Bone marrow (tissue), 2 donors: ENCODE data around the gene ZNF614.
"Not testable (repeated sequence)": the region's sequence is repeated elsewhere in the genome, so short reads cannot be mapped to it uniquely, and the experiment has no call there.

Experiments
- DNase-seq, 2 donors: peaks; one replicate each; lab custom pipeline; 2025; lab: John Stamatoyannopoulos, UW

The ZNF614 gene

DNA sequence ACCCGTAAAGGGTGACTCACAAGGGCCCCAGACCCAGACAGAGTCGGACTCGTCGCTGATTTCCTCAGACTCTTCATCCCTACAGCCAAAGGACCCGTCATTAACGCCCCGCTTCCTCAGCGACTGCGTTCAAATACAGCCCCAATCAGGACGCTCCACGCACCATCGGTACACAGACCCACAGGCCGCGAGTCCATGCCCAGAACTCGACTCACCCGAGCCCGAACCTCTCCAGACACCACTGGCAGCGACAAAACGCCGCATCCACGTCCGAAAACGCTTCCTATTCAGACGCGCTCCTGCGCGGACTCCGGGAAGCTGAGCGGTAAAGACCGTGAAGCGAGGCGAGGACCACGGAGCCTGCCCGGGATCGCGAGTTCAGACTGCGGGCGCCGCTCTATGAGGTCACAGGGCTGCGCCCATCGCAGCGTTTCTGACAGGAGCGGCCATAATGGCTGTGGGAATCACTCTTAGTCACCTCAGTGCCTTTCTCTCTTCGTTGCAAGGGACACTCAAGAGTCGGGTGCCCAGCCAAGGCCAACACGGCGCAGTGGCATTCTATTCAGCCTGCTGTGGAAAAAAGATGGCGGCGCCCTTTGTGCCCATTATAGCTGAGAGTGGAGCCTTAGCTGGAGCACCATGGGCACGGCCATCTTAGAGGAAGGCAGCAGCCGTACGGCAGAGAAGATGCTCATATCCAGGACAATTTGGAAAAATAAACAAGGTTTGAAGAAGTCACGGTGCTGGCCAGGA is at the start of gene ZNF614:
TSS of gene ZNF614 (minus strand) at position 353 of the 753 bp plus-strand sequence. CDS start 2,634 bp downstream, outside the sequence.
- DNase-seq: peak; percentile 77 to 85

DNA sequence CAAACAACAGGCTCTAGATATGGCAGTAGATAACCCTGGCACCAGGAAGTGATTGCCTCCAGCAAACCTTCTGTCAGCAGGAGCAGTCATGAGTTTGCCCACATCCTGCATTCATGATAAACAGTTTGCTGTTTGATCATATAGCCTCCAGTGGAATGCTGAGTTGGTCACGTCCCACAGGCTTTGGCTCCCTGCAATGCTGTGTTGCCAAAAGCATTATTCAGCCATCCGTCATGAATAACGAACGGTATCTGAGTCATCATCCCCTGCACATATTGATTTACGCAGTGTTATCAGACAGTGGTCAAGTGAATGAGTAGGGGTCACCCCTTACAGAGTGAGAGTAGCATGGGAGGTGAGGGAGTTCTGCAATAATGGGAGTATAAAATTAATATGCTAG is 42.3 kb upstream of the ZNF614 start:
- no peak for DNase-seq

DNA sequence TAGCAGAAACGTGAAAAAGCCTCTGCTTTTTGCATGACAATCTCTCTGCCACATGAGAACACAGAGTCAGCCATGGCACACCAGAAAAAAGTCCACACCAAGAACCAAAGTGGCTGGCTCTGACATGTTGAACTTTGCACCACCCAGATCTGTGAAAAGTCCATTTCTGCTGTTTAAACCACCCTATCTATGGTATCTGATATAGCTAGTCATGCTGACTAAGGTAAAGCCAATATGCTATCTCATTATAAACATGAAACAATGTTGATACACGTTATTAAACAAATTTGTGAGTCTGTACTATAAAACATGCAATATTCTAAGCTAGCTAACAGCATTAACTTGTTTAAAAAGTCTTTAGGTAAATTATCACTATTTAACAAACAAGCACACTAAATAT is 41.5 kb upstream of the ZNF614 start:
- no peak for DNase-seq

DNA sequence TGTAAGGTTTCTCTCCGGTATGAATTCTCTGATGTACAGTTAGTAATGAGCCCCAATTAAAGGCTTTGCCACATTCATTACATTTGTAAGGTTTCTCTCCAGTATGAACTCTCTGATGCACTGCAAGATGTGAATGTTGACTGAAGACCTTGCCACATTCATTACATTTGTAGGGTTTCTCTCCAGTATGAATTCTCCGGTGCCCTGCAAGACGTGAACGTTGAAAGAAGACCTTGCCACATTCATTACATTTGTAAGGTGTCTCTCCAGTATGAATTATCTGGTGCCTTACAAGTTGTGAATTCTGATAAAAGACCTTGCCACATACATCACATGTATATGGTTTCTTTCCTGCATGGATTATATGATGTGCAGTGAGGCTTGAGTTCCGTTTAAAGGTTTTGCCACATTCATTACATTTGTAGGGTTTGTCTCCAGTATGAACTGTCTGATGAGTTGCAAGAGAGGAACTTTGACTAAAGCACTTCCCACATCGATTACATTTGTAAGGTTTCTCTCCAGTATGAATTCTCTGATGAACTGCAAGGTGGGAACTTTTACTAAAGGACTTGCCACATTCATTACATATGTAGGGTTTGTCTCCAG is 38.2 kb upstream of the ZNF614 start:
- DNase-seq: no peak

DNA sequence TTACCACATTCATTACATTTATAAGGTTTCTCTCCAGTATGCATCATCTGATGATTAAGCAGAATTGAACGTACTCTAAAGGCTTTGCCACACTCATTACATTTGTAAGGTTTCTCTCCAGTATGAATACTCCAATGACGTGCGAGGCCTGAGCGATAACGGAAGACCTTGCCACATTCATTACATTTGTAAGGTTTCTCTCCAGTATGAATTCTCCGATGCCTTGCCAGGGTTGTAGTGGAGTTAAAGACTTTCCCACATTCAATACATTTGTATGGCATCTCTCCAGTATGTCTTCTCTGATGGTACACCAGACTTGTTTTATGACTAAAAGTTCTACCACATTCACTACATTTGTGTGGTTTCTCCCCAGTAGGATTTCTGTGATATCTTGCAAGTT is 37.2 kb upstream of the ZNF614 start:
- DNase-seq: no peak

DNA sequence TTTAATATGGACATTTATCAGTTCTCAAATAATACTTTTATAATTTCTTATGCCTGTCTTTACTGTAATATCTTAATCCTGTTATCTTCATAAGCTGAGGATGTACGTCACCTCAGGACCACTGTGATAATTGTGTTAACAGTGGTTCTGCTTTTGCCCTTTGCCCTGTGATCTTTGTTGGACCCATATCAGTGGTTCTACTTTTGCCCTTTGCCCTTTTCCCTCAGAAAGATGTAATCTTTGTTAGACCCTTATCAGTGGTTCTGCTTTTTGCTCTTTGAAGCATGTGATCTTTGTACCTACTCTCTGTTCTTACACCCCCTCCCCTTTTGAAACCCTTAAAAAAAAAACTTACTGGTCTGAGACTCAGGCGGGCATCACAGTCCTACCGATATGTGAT is 28.3 kb upstream of the ZNF614 start:
- DNase-seq: not testable (repeated sequence)

DNA sequence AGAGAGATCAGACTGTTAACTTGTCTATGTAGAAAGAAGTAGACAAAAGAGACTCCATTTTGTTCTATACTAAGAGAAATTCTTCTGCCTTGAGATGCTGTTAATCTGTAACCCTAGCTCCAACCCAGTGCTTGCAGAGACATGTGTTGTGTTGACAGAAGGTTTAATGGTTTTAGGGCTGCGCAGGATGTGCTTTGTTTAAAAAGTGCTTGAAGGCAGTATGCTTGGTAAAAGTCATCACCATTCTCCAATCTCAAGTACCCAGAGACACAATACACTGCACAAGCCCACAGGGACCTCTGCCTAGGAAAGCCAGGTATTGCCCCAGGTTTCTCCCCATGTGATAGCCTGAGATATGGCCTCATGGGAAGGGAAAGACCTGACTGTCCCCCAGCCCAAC is 23.6 kb upstream of the ZNF614 start:
- DNase-seq: not testable (repeated sequence)

DNA sequence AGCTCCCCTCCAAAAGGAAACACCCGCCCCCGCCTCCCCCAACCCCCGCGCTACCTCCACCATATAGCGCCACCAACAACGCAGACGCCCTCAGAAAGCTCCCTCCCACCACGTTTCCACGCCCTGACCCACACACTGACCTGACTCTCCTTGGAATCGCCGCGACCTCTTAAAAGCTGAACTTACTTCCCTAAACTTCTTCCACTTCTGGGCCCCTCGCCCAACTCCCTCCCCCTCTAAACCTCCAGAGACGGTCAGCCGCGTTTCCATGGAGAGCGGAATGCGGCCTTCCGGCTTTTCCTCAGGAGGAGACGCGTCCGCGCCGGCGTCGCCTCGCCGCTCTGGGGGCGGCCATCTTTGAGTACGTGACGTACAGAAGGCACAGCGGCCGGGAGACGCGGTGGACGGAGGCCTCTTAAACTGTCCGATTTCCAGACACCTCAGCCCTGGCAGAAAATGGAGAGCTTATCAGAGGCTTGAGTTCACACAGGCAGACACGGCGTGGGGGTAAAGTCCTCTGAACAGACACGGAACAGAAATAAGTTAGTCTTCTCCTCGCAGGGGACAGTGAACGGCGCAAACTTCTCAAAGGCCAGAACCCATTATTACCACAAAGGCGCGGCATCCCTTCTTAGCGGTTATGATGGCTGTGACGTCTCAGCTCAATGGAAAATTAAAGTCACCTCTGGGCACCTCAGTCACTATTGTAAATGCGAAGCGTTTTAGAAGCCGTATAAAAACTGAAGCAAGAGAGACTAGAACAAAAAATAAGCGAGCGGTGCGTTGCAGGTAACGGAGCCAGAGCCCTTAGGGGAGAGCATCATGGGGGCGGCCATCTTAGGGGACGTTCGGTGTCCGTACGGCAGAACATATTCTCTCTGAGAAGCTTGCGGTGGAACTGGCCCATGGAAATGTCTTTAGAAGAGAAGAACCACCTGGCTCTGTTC is 20.6 kb upstream of the ZNF614 start, which contains the start of gene ZNF432:
TSS of gene ZNF432 (minus strand) at position 284 of the 947 bp plus-strand sequence. CDS start 1,970 bp downstream, outside the sequence.
- DNase-seq: peak; percentile 81 to 85

DNA sequence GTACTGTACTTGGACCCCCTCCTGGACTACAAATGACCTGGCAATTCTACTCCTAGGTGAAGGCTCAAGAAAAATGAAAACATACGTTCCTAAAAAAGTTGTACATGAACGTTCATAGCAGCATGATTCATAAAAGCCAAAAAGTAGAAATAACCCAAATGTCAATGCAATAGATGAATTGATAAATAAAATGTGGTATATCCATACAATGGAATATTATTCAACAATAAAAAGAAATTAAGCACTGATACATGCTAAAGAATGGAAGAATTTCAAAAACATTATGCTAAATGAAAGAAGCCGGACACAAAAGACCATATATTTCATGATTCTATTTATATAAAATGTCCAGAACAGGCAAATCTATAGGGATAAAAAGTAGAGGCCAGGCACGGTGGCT is 11.0 kb upstream of the ZNF614 start:
- no peak for DNase-seq

DNA sequence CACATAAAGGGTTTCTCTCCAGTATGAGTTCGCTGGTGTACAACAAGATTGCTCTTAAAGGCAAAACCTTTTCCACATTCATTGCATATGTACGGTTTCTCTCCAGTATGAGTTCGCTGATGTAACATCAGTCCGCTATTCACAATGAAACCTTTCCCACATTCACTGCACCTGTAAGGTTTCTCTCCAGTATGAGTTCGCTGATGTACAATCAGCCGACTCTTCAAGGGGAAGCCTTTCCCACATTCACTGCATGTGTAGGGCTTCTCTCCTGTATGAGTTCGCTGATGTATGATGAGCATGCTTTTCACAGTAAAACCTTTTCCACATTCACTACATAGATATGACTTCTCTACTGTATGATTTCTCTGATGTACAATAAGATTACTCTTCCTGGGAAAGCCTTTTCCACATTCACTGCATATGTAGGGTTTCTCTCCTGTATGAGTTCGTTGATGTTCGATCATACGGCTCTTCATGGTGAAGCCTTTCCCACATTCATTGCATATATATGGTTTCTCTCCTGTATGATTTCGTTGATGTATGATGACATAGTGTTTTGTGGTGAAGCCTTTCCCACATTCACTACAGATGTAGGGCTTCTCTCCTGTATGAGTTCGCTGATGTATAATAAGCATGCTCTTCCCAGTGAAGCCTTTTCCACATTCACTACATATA is 6.0 kb upstream of the ZNF614 start:
- DNase-seq: no peak

DNA sequence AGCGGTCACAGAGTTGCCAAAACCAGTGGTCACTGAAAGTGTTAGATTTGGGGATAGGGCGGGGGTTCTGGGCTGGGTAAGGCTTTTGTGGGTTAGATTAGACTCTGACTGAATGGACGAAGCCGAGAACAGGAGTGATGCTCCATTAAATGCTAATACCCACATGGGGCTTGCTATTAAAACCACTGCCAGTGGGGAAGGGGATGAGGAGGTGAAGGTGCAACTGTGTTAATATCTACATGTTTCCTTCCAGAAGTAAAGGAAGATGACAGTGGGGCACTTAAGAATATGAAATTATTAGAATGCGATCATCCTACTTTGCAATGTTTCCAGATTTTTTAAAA is 573 bp upstream of the ZNF614 start:
- DNase-seq: peak in 1 of 2 donors; percentile 43

DNA sequence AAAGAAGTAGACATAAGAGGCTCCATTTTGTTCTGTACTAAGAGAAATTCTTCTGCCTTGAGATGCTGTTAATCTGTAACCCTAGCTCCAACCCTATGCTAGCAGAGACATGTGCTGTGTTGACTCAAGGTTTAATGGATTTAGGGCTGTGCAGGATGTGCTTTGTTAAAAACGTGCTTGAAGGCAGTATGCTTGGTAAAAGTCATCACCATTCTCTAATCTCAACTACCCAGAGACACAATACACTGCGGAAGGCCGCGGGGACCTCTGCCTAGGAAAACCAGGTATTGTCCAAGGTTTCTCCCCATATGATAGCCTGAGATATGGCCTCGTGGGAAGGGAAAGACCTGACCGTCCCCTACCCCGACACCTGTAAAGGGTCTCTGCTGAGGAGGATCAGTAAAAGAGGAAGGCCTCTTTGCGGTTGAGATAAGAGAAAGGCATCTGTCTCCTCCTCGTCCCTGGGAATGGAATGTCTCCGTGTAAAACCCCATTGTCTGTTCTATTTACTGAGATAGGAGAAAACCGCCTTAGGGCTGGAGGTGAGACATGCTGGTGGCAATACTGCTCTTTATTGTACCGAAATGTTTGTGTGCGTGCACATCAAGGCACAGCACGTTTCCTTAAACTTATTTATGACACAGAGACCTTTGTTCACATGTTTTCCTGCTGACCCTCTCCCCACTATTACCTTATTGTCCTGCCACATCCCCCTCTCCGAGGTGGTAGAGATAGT is 1.8 kb downstream of the ZNF614 start:
- DNase-seq: not testable (repeated sequence)

DNA sequence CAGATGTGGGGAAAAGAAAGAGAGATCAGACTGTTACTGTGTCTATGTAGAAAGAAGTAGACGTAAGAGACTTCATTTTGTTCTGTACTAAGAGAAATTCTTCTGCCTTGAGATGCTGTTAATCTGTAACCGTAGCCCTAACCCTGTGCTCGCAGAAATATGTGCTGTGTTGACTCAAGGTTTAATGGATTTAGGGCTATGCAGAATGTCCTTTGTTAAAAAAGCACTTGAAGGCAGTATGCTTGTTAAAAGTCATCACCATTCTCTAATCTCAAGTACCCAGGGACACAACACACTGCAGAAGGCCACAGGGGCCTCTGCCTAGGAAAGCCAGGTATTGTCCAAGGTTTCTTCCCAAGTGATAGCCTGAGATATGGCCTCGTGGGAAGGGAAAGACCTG is 3.7 kb downstream of the ZNF614 start:
- not testable (repeated sequence) for DNase-seq

DNA sequence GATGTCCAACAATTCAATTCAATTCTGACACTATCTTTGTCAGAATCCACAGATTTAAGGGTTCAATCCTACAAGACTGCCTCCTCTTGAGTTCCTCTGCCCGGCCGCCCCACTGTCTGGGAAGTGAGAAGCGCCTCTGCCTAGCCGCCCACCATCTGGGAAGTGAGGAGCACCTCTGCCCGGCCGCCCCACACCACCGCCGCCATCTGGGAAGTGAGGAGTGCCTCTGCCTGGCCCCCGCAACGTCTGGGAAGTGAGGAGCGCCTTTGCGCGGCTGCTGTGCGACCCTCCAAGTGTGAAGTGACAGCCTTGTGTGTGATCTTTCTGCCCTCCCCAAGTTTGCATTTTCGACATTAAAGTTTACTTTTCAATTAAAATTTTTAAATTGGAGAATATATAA is 6.0 kb downstream of the ZNF614 start:
- DNase-seq: no peak

DNA sequence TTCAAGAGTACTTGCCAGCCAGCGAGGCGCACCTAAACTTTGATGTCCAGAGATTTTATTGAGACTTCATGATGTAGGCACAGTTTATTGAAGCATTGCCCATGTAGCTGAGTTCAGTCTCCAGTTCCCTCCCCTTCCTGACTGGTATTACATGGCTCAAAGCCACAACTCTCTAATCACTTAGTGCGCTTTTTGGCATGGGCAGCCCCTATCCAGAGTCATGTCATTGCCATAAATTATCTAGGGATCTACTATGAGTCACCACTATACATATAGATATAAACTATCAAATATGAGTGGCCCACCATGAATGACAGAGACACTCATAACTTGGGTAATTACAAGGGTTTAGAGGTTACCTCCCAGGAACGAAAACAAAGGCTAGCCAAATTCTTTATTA is 7.7 kb downstream of the ZNF614 start:
- no peak for DNase-seq

DNA sequence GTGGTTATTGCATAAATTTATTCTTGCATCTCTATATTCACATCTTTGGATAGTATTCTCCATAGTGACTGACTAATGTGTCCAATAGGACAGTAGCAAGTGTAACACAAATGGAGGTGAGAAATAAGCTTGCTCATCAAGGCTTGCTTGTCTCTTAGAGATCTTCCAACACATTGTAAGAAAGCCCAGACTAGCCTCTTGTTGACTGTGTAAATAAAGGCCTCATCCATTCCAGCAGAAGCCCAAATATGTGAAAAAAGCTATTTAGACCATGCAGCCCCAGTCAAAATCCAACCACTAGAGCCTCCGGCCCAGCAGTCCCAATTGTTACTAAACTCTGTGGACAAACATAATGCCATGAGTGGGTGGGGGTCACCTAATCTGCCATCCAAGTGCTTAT is 17.5 kb downstream of the ZNF614 start:
- DNase-seq: no peak

DNA sequence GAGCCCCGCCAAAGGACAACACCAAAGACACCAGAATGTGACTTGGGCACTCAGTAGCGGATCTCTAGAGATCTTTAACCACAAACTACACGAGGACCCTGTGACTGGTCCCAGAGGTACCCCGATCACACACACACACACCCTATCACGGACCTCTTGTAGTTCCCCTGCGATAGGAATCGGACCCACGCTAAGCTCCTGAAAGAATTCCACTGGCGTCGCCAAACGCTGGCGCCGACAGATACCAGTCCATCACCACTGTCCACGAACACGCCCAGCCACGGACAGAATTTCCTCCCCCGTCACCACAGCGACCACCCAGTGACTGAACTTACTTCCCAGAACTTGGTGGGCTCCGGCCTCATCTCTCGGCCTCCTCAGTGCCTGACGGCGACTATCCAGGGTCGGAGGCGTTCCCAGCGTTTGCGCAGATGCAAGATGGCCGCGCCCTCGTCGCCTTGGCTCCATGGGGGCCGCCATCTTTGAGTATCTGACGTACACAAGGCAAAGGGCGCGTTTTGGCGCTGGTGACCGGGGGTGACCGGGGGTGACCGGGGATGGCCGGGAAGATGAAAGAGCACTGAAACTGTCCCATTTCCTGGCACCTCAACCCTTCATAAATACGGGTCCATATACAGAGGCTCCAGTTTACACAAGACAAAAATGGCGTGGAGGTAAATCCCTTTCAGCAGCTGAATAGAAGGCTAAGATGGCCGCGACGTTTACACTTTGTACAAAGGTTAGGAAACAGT is 20.2 kb downstream of the ZNF614 start, which contains the start of gene ZNF615:
TSS of gene ZNF615 (minus strand) at position 406 of the 752 bp plus-strand sequence. CDS start 4,500 bp downstream, outside the sequence.
- peak; percentile 62 to 88 for DNase-seq

DNA sequence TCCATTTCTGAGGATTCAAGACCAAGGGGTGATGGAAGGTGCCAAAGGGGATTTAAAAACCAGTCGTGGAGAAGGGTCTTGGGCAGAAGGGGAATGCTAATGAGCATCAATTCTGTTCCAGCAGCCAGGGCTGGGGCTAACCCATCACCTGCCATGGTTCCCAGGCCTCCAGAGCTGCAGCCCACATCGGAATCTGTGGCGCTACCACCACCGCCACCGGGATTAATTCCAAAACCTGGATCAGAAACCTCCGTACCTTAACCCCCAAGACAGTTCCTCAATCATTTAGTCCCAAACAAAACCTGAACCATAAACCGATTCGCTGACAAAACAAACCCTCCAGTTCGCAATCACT is 20.8 kb downstream of the ZNF614 start:
- peak in 1 of 2 donors; percentile 17 for DNase-seq

DNA sequence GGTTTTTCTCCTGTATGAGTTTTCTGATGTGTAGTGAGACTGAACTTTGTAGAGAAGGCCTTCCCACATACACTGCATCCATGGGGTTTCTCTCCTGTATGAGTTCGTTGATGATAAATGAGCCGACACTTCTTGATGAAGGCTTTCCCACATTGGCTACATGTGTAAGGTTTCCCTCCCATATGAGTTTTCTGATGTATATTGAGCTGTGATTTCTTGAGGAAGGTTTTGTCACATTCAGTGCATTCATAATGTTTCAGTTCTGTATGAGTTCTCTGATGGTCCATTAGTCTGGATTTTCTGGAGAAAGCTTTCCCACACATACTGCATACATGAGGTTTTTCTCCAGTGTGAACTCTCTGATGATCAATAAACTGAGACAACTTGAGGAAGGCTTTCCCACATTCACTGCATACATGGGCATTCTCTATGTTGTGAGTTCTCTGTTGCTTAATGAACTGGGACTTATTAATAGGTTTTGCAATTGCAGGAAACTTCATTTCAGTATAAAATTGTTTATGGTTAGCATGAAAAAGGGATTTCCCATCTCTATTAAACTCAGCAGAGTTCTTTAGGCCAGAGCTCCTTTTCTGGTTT is 34.0 kb downstream of the ZNF614 start:
- no peak for DNase-seq

DNA sequence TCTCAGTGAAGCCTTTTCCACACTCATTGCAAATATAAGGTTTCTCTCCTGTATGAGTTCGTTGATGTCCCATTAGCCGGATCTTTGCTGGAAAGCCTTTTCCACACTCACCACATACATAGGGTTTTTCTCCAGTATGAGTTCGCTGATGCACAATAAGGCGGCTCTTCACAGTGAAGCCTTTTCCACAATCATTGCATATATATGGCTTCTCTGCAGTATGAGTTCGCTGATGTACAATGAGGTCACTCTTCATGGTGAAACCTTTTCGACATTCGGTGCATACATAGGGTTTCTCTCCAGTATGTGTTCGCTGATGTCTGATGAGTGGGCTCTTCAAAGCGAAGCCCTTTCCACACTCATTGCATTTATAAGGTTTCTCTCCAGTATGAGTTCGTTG is 34.8 kb downstream of the ZNF614 start:
- DNase-seq: no peak
